Activated T-cell treated with anti-CD3 and anti-CD28 coated beads, Interleukin-2, amount 50 U/mL, for 24 hours (primary cell): Measurements from ENCODE around the gene SC5D.

Experiments
- DNase-seq: peaks from one replicate; pipeline ENCODE4 v3.0.0-alpha.2; 2020
- H3K27ac Mint-ChIP-seq: 2 replicates; pipeline ENCODE4 v1.8.0; 2020; ENCODE audit warnings: mild to moderate bottlenecking, mixed read lengths
- H3K27me3 Mint-ChIP-seq: 2 replicates; pipeline ENCODE4 v1.8.0; 2020; ENCODE audit warnings: mixed read lengths
- H3K36me3 Mint-ChIP-seq: 2 replicates; pipeline ENCODE4 v1.8.0; 2020; ENCODE audit warnings: low read depth, mixed read lengths
- H3K4me1 Mint-ChIP-seq: 2 replicates; pipeline ENCODE4 v1.8.0; 2020; ENCODE audit warnings: low read depth, mixed read lengths
- H3K4me3 Mint-ChIP-seq: 2 replicates; pipeline ENCODE4 v1.8.0; 2020; ENCODE audit warnings: mild to moderate bottlenecking, moderate library complexity, mixed read lengths
- H3K9me3 Mint-ChIP-seq: 2 replicates; pipeline ENCODE4 v1.8.0; 2020; ENCODE audit warnings: mixed read lengths

SC5D gene

DNA sequence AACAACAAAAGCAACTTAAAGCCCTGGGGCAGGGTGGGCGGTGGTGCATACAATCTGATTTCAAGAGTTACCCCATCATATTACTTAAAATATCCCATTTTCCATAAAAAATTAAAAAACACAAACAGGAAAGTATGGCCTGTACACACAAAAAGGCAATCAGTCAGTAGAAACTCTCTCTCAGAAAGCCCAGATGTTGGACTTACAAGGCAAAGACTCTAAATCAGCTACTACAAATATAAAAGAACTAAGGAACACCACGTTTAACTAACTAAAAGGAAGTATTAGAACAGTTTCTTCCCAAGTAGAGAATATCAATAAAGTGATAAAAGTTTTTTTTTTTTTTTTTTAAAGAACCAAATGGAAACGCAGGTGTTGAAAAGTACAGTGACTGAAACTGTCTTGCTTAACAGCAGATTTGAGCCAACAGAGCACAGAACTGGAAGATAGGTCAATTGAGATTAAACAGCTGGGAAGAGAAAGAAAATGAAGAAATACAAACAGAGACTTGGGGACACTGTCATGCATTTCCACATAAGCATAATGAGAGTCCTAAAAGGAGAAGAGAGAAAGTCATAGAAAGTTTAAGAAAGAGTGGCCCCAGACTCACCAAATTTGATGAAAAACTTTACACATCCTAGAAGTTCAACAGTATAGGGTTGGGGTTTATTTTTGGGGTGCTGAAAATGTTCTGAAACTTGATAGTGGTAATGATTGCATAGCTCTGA lies 8.6 kb downstream of the SC5D start:
- Mint-ChIP-seq H3K27me3 (no peaks in the 10 kb centered on the region), H3K27ac (no peak overlapping the region), H3K4me1 (peaks cover 41% of the 10 kb centered on the region), H3K36me3 (peaks cover 42% of the 10 kb centered on the region), H3K4me3 (no peak overlapping the region), H3K9me3 (no peaks in the 10 kb centered on the region)
- DNase-seq, result no peak

DNA sequence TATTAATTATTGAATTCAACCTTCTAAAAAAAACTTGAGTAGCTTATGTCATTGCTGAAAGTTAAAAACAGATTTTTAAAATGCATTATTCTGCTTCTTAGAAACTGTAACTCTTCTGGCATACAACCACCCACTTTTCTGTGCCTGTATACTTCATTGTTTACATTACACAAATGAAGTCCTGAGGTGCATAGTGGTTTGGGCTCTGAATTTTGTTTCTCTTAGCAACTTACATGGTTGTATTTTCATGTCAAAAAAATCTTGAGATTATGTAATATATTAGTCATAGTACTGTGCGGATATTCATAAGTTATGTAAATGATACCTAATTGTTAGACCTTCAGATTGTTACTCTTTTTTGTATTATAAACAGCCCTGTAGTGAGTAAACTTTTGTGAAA lies 12.2 kb downstream of the SC5D start:
- Mint-ChIP-seq H3K4me1 (peaks cover 24% of the 10 kb centered on the region), H3K36me3 (peaks cover 61% of the 10 kb centered on the region), H3K27ac (no peak overlapping the region), H3K4me3 (no peak overlapping the region), H3K9me3 (no peaks in the 10 kb centered on the region), H3K27me3 (no peaks in the 10 kb centered on the region)
- no peak for DNase-seq

DNA sequence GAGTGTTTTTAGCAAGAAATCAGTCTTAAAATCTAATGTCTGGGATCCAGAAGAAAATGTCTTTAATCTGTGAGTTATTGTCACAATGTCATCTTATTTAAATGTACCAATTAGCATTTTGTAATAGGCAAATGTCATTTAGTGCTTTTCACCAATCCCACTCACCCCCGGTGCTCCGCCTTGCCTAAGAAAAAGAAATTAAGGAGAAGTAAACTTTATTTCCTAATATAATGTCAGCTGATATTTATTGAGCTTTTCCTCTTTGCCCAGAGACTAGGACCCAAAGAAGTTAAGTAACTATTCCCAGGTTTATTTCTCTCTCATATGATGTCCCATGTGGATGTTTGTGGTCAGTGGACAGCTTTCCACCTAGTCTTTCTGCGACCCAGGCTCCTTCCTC lies 16.2 kb downstream of the SC5D start:
- no peaks in the 10 kb centered on the region for H3K27me3 Mint-ChIP-seq
- peaks cover 3% of the 10 kb centered on the region for H3K9me3 Mint-ChIP-seq
- DNase-seq, result no peak
- no peak overlapping the region for H3K27ac Mint-ChIP-seq
- no peak overlapping the region for H3K4me3 Mint-ChIP-seq
- H3K4me1 Mint-ChIP-seq, result peaks cover 39% of the 10 kb centered on the region
- H3K36me3 Mint-ChIP-seq, result peaks cover 64% of the 10 kb centered on the region

DNA sequence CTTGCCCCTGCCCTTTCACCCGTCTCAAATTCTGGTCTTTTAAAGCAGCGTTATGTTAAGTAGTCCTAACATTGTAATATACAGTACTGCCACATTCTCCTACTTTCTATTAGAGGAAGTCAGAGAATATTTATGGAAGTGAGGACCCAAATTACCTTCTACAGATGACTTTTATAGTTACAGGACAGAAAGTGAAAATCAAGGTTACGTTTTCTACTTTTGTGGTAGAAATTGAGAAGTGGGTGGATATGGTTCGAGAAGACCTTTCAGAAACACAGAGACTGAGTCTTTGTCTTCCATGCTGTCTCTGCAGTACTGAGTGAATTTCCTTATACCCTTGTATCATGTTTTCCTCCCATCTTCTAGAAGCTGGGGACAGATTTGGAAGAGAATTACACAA lies 17.1 kb downstream of the SC5D start:
- Mint-ChIP-seq H3K27me3 (no peaks in the 10 kb centered on the region), H3K27ac (peak overlapping the region; percentile 13), H3K9me3 (peaks cover 3% of the 10 kb centered on the region), H3K4me1 (peaks cover 42% of the 10 kb centered on the region), H3K4me3 (no peak overlapping the region), H3K36me3 (peaks cover 56% of the 10 kb centered on the region)
- no peak for DNase-seq

DNA sequence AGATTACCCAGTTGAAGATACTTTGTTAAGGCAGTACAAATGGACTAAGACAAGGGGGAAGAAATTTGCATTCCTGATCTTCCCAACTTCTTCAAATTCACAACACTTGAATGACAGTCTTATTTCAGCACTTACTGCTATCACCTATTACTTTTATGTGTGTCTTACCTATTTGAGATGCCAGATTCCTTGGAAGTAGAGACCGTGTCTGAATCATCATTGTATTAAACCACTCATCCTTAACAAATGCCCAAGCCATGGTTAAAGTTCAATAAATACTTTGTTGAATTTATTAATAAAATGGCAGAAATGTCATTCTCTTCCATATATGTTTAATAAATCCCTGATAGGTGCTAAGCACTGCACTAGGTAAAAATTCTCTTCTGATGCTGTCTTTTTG lies 18.3 kb downstream of the SC5D start:
- Mint-ChIP-seq H3K27ac (peak overlapping the region; percentile 34), H3K4me1 (peaks cover 42% of the 10 kb centered on the region), H3K4me3 (no peak overlapping the region), H3K36me3 (peaks cover 44% of the 10 kb centered on the region), H3K9me3 (peaks cover 3% of the 10 kb centered on the region), H3K27me3 (no peaks in the 10 kb centered on the region)
- no peak for DNase-seq

DNA sequence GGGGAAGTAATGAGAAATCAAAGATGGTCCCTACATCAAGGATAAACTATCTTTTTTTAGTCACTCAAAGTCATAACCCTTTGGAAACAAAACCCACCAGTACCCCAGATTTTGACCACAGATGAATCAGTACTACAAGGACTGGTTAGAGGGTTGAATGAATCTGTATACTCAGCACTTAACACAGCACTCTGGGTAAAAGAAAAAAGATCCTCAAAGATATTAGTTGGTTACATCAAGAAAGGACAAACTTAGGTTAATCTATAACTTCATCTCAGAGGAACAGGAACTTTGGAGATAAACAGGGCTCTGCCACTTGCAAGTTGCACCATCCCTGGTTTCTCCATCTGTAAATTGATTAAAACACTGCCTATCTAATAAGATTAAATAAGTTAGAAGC lies 18.8 kb downstream of the SC5D start:
- H3K4me3 Mint-ChIP-seq, result no peak overlapping the region
- H3K36me3 Mint-ChIP-seq, result peaks cover 39% of the 10 kb centered on the region
- no peaks in the 10 kb centered on the region for H3K27me3 Mint-ChIP-seq
- H3K9me3 Mint-ChIP-seq, result peaks cover 3% of the 10 kb centered on the region
- no peak for DNase-seq
- H3K4me1 Mint-ChIP-seq, result peaks cover 42% of the 10 kb centered on the region
- H3K27ac Mint-ChIP-seq, result peak overlapping the region; percentile 34

DNA sequence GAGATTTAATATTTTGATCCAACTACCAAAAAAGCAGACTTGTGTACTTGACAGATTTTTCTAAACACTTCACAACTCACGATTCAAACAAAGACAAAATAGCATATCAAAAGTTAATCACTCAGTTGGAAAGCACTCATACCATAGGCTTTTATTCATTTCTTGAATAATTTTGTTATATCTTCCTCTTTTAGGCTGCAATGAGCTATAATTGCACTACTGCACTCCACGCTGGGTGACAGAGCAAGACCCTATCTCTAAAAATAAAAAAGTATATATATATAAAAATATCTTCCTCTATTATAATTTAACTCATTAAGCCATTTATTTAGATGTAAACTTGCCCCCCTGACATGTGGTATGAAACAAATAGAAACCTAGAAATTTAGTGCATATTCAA lies 19.9 kb downstream of the SC5D start:
- peaks cover 42% of the 10 kb centered on the region for H3K4me1 Mint-ChIP-seq
- no peaks in the 10 kb centered on the region for H3K27me3 Mint-ChIP-seq
- H3K4me3 Mint-ChIP-seq, result no peak overlapping the region
- peaks cover 28% of the 10 kb centered on the region for H3K36me3 Mint-ChIP-seq
- H3K9me3 Mint-ChIP-seq, result peaks cover 3% of the 10 kb centered on the region
- DNase-seq, result no peak
- no peak overlapping the region for H3K27ac Mint-ChIP-seq

DNA sequence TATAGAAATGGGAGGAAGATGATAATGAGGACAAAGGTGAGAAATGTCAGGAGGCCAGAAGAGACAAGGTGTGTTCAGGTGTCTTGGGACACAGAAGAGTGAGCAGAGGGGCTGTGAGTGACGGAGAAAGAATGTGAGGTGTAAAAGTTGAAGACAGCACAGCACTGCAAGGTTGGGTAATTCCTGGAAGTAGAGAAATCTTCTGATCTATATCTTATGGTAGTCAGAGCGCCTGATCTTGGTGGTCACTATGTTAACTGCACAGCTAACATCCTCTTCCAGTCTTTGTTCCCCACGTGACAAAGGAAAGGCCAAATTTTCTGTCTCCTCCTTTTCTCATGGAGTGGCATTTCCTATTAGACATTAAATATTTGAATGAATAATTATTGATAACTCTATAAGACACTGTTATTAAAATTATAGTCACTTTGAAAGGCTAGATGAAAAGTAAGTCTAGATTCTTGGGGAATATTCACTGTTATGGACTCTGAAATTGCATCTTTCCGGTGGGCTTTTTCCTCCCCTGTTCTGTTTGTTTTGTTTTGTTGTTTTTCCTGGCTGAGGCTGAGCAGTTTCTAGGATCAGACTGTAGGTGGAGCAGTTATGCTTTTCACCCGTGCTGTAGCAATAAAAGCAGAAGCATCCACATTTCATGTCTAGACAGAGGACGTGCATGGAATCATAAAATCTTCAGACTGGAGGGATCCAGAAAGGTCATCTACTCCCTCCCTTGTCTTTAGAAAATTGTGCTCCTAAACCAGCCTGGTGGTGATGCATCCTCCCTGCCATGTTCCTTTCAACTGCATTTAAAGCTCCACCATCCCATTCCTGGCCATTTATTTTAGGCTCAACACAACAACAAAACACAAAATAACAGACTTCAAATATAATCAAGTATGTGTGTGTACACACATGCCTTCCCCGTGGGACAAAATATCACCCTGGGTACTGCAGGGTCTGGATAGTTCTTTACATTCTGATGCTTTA lies 26.6 kb downstream of the SC5D start:
- H3K4me3 Mint-ChIP-seq, result no peak overlapping the region
- no peak for DNase-seq

DNA sequence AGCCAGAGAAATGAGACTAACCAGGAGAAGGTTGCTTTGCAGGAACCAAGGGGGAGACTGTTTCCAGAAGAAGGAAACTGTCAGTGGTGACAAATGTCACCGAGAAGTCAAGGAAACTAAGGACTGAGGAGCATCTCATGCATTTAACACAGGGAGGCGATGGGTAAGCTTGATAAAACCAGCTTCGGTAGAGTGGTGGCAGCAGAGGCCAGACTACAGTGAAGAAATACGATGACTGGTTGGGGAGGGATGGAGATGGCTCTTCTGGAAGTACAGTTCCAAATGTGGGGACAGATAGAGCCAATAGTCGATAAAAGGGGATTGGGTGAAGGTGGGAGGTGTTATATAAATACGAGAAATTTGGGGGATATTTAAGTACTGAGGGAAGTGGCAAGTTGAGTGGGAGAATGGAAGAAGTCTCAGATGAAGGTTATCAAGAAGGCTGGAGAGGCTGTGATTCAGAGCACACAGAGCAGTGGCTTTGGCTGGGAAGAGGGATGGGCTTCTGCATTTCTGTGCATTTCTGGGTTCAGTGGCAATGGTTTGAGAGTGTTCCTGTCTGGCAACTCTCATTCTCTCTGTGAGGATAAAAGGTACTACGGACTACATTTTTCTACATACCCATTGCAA lies 29.2 kb downstream of the SC5D start:
- DNase-seq, result no peak
- Mint-ChIP-seq H3K36me3 (no peaks in the 10 kb centered on the region), H3K9me3 (no peaks in the 10 kb centered on the region), H3K4me3 (no peak overlapping the region), H3K4me1 (peaks cover 26% of the 10 kb centered on the region), H3K27me3 (no peaks in the 10 kb centered on the region), H3K27ac (no peak overlapping the region)

More for the DNA sequence above, 26.6 kb downstream of the SC5D start:
- H3K27ac Mint-ChIP-seq, result no peak overlapping the region
- no peaks in the 10 kb centered on the region for H3K27me3 Mint-ChIP-seq
- no peaks in the 10 kb centered on the region for H3K36me3 Mint-ChIP-seq
- peaks cover 22% of the 10 kb centered on the region for H3K4me1 Mint-ChIP-seq
- no peaks in the 10 kb centered on the region for H3K9me3 Mint-ChIP-seq

DNA sequence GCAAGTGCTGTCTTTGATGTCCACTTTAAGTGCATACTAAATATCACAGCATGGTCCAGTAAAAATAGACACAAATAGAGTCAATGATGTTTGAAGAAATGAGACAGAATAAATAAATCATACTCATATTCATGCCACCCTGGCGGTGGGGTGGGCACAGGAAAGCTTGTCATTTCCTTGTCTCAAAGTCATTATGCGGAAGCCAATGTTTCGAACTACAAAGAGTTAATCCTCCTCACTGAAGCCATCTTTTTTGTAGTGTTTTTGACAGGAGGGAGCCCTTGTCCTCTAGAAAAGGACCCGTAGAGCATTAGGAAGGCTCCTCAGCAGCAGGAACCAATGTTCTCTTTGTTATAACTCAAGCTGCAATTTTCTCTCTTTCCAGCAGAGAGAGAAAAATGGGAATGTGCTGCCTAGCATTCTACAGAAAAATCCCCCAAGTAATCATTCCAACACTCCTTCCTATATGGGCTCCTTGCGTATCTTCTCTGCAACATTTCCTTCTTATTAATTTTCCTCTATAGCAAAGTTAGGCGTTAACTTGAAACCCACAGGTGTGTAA lies 30.6 kb downstream of the SC5D start:
- Mint-ChIP-seq H3K9me3 (no peaks in the 10 kb centered on the region), H3K4me1 (peaks cover 26% of the 10 kb centered on the region), H3K4me3 (no peak overlapping the region), H3K27me3 (no peaks in the 10 kb centered on the region), H3K36me3 (no peaks in the 10 kb centered on the region), H3K27ac (no peak overlapping the region)
- DNase-seq, result no peak

DNA sequence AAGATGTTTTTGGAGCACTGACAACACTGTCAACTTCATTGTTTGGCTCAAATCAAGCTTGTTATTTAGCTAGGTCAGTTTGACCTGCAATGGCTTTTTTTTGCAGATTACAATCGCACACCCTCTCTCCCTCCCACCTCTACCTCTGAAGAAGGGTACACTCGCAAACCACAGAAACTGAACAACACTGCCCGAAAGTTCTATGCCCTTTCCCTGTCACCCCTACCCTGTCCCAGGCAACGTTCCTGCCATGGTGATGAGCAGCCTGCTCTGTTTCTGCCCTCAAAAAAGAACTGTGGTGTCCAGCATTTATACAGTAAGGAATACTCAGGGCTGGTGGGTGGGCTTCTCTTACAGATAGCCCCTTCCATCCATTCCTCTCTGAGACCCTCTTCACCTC lies 33.7 kb downstream of the SC5D start:
- no peaks in the 10 kb centered on the region for H3K27me3 Mint-ChIP-seq
- no peaks in the 10 kb centered on the region for H3K9me3 Mint-ChIP-seq
- H3K27ac Mint-ChIP-seq, result no peak overlapping the region
- H3K4me1 Mint-ChIP-seq, result peaks cover 13% of the 10 kb centered on the region
- no peak for DNase-seq
- no peaks in the 10 kb centered on the region for H3K36me3 Mint-ChIP-seq
- no peak overlapping the region for H3K4me3 Mint-ChIP-seq

DNA sequence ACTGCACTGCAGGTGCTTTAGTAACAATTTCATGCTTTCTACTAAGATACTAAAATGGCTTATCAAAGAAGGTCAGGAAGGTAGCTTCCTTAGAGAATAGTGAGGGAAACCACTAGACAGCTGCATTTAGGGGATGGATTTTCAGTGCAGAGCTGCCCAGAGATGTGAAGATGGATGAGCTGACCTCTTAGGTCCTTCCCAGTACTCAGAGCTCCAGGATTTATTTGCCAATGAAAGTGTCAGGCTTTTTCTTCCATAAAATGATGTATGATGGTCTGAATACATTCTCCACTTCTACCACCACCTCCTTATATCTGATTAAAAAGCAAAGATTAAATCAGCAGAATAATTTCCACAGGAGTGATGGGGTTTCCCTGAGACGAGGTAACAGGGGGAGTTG lies 35.0 kb downstream of the SC5D start:
- Mint-ChIP-seq H3K27me3 (no peaks in the 10 kb centered on the region), H3K4me1 (peaks cover 4% of the 10 kb centered on the region), H3K36me3 (no peaks in the 10 kb centered on the region), H3K27ac (no peak overlapping the region), H3K9me3 (no peaks in the 10 kb centered on the region), H3K4me3 (no peak overlapping the region)
- no peak for DNase-seq

DNA sequence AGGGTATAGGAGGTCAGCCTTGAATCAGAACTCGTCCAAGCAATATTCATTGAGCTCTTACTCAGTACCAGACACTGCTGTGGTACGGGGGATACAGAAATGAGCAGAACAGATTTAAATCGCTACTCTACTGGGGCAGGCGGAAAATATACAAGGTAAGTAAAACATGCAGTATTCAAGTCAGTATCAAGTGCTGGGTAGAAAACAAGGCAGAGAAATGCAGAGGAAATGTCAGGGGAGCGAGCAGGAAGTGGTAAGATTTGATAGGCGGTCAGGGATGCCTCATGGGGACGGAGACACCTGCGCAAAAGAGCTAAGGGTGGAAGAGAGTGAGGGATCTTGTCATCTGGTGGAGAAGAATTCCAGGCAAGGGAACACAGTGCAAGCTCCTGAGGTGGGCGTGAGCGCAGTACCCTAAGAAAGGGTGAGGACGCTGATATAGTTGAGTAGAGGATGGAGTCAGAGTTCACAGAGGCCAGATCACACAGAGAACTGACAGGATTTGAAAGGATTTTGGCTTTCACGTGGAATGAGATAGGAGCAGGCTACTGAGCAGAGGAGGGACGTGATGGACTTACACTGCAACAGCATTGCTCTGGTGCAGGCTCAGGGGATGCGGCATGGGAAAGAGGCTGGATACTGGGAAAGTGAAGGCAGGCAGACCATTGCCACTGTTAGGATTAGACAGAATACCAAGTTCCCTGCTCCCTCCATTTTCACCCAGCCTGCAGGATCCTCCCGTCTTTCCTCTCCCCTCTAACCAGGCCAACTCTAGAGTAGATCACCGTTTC lies 35.8 kb downstream of the SC5D start:
- no peak overlapping the region for H3K4me3 Mint-ChIP-seq
- no peaks in the 10 kb centered on the region for H3K9me3 Mint-ChIP-seq
- H3K27ac Mint-ChIP-seq, result no peak overlapping the region
- no peaks in the 10 kb centered on the region for H3K27me3 Mint-ChIP-seq
- H3K4me1 Mint-ChIP-seq, result peaks cover 4% of the 10 kb centered on the region
- H3K36me3 Mint-ChIP-seq, result no peaks in the 10 kb centered on the region
- DNase-seq, result peak; percentile 44
